ENCODE data around the gene LYPD8. TPM values are rescaled to one million over a fixed set of nuclear protein-coding genes. Genes with fewer than 3 reads are reported as not detected.

The LYPD8 gene
- total RNA-seq, 1 experiment from 2014 or later = not detected

DNA sequence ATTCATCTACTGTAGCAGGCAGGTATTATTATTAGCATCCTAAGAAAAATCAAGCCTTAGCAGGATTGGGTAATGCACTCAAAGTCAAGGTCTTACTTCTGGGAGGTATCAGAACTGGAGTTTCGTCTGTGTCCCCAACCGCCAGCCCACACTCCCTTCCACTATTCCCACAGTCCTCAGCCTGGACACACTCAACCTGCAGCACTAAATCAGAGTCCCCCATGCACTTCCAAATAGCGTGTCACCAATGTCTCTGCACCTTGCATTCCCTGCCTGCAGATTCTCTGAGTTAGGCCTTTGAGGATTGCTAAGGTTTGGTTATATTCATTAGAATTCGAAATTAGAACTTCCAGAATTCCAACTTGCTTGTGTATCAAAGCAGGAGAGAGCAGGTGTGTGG, 3.9 kb downstream of the LYPD8 start (continued):
- TF ChIP-seq, protein P1, sequence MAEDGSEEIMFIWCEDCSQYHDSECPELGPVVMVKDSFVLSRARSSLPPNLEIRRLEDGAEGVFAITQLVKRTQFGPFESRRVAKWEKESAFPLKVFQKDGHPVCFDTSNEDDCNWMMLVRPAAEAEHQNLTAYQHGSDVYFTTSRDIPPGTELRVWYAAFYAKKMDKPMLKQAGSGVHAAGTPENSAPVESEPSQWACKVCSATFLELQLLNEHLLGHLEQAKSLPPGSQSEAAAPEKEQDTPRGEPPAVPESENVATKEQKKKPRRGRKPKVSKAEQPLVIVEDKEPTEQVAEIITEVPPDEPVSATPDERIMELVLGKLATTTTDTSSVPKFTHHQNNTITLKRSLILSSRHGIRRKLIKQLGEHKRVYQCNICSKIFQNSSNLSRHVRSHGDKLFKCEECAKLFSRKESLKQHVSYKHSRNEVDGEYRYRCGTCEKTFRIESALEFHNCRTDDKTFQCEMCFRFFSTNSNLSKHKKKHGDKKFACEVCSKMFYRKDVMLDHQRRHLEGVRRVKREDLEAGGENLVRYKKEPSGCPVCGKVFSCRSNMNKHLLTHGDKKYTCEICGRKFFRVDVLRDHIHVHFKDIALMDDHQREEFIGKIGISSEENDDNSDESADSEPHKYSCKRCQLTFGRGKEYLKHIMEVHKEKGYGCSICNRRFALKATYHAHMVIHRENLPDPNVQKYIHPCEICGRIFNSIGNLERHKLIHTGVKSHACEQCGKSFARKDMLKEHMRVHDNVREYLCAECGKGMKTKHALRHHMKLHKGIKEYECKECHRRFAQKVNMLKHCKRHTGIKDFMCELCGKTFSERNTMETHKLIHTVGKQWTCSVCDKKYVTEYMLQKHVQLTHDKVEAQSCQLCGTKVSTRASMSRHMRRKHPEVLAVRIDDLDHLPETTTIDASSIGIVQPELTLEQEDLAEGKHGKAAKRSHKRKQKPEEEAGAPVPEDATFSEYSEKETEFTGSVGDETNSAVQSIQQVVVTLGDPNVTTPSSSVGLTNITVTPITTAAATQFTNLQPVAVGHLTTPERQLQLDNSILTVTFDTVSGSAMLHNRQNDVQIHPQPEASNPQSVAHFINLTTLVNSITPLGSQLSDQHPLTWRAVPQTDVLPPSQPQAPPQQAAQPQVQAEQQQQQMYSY (CRISPR knock-in tag; IDR thresholded peaks at IDR 0.05) = no peak
- TF ChIP-seq, protein P2, sequence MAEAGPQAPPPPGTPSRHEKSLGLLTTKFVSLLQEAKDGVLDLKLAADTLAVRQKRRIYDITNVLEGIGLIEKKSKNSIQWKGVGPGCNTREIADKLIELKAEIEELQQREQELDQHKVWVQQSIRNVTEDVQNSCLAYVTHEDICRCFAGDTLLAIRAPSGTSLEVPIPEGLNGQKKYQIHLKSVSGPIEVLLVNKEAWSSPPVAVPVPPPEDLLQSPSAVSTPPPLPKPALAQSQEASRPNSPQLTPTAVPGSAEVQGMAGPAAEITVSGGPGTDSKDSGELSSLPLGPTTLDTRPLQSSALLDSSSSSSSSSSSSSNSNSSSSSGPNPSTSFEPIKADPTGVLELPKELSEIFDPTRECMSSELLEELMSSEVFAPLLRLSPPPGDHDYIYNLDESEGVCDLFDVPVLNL (CRISPR knock-in tag; IDR thresholded peaks at IDR 0.05; ENCODE audit: borderline replicate concordance, low read depth) = no peak
- TF ChIP-seq, protein P3, sequence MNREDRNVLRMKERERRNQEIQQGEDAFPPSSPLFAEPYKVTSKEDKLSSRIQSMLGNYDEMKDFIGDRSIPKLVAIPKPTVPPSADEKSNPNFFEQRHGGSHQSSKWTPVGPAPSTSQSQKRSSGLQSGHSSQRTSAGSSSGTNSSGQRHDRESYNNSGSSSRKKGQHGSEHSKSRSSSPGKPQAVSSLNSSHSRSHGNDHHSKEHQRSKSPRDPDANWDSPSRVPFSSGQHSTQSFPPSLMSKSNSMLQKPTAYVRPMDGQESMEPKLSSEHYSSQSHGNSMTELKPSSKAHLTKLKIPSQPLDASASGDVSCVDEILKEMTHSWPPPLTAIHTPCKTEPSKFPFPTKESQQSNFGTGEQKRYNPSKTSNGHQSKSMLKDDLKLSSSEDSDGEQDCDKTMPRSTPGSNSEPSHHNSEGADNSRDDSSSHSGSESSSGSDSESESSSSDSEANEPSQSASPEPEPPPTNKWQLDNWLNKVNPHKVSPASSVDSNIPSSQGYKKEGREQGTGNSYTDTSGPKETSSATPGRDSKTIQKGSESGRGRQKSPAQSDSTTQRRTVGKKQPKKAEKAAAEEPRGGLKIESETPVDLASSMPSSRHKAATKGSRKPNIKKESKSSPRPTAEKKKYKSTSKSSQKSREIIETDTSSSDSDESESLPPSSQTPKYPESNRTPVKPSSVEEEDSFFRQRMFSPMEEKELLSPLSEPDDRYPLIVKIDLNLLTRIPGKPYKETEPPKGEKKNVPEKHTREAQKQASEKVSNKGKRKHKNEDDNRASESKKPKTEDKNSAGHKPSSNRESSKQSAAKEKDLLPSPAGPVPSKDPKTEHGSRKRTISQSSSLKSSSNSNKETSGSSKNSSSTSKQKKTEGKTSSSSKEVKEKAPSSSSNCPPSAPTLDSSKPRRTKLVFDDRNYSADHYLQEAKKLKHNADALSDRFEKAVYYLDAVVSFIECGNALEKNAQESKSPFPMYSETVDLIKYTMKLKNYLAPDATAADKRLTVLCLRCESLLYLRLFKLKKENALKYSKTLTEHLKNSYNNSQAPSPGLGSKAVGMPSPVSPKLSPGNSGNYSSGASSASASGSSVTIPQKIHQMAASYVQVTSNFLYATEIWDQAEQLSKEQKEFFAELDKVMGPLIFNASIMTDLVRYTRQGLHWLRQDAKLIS (CRISPR knock-in tag; IDR thresholded peaks at IDR 0.05; ENCODE audit: borderline replicate concordance) = no peak
- TF ChIP-seq NFE2L1 (CRISPR knock-in tag; IDR thresholded peaks at IDR 0.05) = no peak

DNA sequence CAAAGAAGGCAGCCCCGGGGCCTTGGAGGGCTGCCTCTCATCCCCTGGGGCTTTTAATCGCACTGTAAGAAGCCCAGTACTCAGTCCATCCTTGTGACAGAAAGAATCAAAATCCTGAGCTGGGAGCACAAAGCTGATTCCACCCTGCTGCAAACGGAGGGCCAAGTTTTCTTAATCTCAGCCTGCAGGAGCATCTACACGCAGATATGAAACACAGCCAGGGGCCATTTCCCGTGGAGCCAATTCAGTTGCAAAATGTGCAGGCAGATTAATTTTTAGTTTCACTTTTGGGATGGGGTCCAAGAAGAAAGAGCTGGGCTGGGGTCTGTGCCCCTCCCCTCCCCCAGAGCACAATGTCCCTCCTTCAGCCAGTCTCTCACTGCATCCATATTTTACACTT, 4.4 kb downstream of the LYPD8 start:
- H3K4me3 Mint-ChIP-seq = no peak overlapping the region
- peaks cover 19% of the 10 kb centered on the region for H3K36me3 Mint-ChIP-seq
- no peaks in the 10 kb centered on the region for H3K4me1 Mint-ChIP-seq
- ATAC-seq (no peak), DNase-seq (ENCODE audit: low spot score) (no peak)
- TF ChIP-seq, protein P4, sequence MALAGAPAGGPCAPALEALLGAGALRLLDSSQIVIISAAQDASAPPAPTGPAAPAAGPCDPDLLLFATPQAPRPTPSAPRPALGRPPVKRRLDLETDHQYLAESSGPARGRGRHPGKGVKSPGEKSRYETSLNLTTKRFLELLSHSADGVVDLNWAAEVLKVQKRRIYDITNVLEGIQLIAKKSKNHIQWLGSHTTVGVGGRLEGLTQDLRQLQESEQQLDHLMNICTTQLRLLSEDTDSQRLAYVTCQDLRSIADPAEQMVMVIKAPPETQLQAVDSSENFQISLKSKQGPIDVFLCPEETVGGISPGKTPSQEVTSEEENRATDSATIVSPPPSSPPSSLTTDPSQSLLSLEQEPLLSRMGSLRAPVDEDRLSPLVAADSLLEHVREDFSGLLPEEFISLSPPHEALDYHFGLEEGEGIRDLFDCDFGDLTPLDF (CRISPR knock-in tag; IDR thresholded peaks at IDR 0.05) = no peak
- TF ChIP-seq RELA (CRISPR knock-in tag; IDR thresholded peaks at IDR 0.05; ENCODE audit: borderline replicate concordance) (no peak), SP1 (CRISPR knock-in tag; conservative IDR thresholded peaks at IDR 0.05) (no peak), EMX1 (CRISPR knock-in tag; IDR thresholded peaks at IDR 0.05) (no peak), NFYB (CRISPR knock-in tag; conservative IDR thresholded peaks at IDR 0.05; ENCODE audit: low read depth) (no peak), PRRX2 (CRISPR knock-in tag; IDR thresholded peaks at IDR 0.05) (no peak), FOXK1 (CRISPR knock-in tag; IDR thresholded peaks at IDR 0.05) (no peak), CREB1 (CRISPR knock-in tag; IDR thresholded peaks at IDR 0.05) (no peak), TEAD4 (CRISPR knock-in tag; IDR thresholded peaks at IDR 0.05) (no peak), ZNF263 (CRISPR knock-in tag; IDR thresholded peaks at IDR 0.05; ENCODE audit: low read depth) (no peak), ZNF121 (CRISPR knock-in tag; IDR thresholded peaks at IDR 0.05) (no peak), RORB (CRISPR knock-in tag; IDR thresholded peaks at IDR 0.05) (no peak), TP53 (CRISPR knock-in tag; IDR thresholded peaks at IDR 0.05) (no peak)
- TF ChIP-seq, protein P5, sequence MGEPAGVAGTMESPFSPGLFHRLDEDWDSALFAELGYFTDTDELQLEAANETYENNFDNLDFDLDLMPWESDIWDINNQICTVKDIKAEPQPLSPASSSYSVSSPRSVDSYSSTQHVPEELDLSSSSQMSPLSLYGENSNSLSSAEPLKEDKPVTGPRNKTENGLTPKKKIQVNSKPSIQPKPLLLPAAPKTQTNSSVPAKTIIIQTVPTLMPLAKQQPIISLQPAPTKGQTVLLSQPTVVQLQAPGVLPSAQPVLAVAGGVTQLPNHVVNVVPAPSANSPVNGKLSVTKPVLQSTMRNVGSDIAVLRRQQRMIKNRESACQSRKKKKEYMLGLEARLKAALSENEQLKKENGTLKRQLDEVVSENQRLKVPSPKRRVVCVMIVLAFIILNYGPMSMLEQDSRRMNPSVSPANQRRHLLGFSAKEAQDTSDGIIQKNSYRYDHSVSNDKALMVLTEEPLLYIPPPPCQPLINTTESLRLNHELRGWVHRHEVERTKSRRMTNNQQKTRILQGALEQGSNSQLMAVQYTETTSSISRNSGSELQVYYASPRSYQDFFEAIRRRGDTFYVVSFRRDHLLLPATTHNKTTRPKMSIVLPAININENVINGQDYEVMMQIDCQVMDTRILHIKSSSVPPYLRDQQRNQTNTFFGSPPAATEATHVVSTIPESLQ (CRISPR knock-in tag; IDR thresholded peaks at IDR 0.05) = no peak
- TF ChIP-seq, protein P6, sequence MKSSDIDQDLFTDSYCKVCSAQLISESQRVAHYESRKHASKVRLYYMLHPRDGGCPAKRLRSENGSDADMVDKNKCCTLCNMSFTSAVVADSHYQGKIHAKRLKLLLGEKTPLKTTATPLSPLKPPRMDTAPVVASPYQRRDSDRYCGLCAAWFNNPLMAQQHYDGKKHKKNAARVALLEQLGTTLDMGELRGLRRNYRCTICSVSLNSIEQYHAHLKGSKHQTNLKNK (CRISPR knock-in tag; IDR thresholded peaks at IDR 0.05) = no peak
- H3K27me3 Mint-ChIP-seq (ENCODE audit: low read depth) = peaks cover 6% of the 10 kb centered on the region
- H3K9me3 Mint-ChIP-seq = peaks cover 41% of the 10 kb centered on the region
- H3K27ac Mint-ChIP-seq = no peak overlapping the region
- POLR2A ChIA-PET = no interaction called here
- CTCF ChIA-PET = no interaction called here
